Measurements from ENCODE around the gene CR2. TPM values are rescaled to one million over a fixed set of nuclear protein-coding genes. Genes with fewer than 3 reads are reported as not detected.
A peak's percentile ranks its signal among the peaks of the same experiment; 100 is the strongest.

Gene CR2
- total RNA-seq, 2 donors from 2014 or later = 0.05 to 0.35 TPM

DNA sequence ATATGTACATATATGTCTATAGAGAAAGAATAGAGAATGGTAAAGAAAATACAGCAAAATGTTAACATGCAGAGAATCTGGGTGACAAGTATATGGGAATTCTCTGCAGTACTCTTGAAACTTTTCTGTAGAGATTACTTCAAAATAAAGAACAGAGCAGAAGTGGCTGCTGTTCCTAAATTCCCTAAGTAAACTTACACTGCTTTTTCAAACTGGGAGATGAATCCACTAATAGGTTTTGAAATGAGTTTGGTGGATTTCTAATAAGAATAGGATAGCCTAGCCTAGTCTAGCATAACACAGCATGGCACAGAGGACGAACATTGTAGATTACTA, 450 bp upstream of the CR2 start:
- intact Hi-C loops (cut with DNase I) = no loop called here

GRCh38 chr1:207455183-207455754, 1.1 kb downstream of the CR2 start:
- Histone ChIP-seq H3K27ac (no peak overlapping the region), H3K27me3 (peaks cover 23% of the 10 kb centered on the region), H3K4me3 (peak overlapping the region; percentile 54), H3K36me3 (no peaks in the 10 kb centered on the region), H3K9ac (ENCODE audit: low read depth in 2 of 2, low read length in 2 of 2) (no peak overlapping the region), H3K4me1 (peaks cover 7% of the 10 kb centered on the region), H3K9me3 (no peaks in the 10 kb centered on the region)
- intact Hi-C loops (cut with DNase I) = no loop called here
- TF ChIP-seq, protein P1, sequence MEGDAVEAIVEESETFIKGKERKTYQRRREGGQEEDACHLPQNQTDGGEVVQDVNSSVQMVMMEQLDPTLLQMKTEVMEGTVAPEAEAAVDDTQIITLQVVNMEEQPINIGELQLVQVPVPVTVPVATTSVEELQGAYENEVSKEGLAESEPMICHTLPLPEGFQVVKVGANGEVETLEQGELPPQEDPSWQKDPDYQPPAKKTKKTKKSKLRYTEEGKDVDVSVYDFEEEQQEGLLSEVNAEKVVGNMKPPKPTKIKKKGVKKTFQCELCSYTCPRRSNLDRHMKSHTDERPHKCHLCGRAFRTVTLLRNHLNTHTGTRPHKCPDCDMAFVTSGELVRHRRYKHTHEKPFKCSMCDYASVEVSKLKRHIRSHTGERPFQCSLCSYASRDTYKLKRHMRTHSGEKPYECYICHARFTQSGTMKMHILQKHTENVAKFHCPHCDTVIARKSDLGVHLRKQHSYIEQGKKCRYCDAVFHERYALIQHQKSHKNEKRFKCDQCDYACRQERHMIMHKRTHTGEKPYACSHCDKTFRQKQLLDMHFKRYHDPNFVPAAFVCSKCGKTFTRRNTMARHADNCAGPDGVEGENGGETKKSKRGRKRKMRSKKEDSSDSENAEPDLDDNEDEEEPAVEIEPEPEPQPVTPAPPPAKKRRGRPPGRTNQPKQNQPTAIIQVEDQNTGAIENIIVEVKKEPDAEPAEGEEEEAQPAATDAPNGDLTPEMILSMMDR (IDR thresholded peaks at IDR 0.05) = no peak
- no peak for DNase-seq

More for the DNA sequence above, 450 bp upstream of the CR2 start:
- peaks cover 27% of the 10 kb centered on the region for H3K27me3 ChIP-seq
- no peak overlapping the region for H3K27ac ChIP-seq
- no peaks in the 10 kb centered on the region for H3K36me3 ChIP-seq
- H3K4me3 ChIP-seq = peak overlapping the region; percentile 54
- DNase-seq = no peak
- no peak overlapping the region for H3K9ac ChIP-seq (ENCODE audit: low read depth in 2 of 2, low read length in 2 of 2)
- TF ChIP-seq, protein P1 (IDR thresholded peaks at IDR 0.05) = no peak
- H3K4me1 ChIP-seq = peaks cover 7% of the 10 kb centered on the region
- no peaks in the 10 kb centered on the region for H3K9me3 ChIP-seq

DNA sequence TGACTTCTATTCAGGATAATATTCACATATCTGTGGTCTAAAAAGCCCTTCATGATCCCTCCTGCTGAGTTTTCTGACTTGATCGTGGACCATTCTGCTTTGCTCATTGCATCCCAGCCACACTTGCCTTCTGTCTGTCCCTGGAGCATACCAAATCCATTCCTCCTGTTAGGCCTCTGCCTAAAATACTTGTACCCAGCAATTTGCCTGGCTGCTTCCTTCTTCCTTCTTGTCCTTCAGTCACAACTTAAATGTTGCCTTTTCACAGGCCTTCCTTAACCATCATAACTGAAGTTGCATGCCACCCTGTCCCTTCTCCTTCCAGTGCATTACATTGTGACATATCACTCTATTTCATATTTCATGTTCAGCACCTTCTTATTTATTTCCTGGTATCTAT, 4.3 kb downstream of the CR2 start:
- intact Hi-C loops (cut with DNase I) = no loop called here
- no peak overlapping the region for H3K27ac ChIP-seq

GRCh38 chr1:207459008-207459407, 4.9 kb downstream of the CR2 start:
- TF ChIP-seq, protein P1 (IDR thresholded peaks at IDR 0.05) = no peak
- Histone ChIP-seq H3K9me3 (no peaks in the 10 kb centered on the region), H3K4me1 (peaks cover 6% of the 10 kb centered on the region), H3K27ac (no peak overlapping the region), H3K9ac (ENCODE audit: low read depth in 2 of 2, low read length in 2 of 2) (no peak overlapping the region), H3K4me3 (no peak overlapping the region), H3K36me3 (no peaks in the 10 kb centered on the region), H3K27me3 (peaks cover 17% of the 10 kb centered on the region)
- intact Hi-C loops (cut with DNase I) = no loop called here
- no peak for DNase-seq

More for the DNA sequence above, 4.3 kb downstream of the CR2 start:
- TF ChIP-seq, protein P1 (IDR thresholded peaks at IDR 0.05) = no peak
- Histone ChIP-seq H3K36me3 (no peaks in the 10 kb centered on the region), H3K4me1 (peaks cover 7% of the 10 kb centered on the region), H3K9ac (ENCODE audit: low read depth in 2 of 2, low read length in 2 of 2) (no peak overlapping the region), H3K4me3 (no peak overlapping the region), H3K9me3 (no peaks in the 10 kb centered on the region), H3K27me3 (peaks cover 19% of the 10 kb centered on the region)
- no peak for DNase-seq

DNA sequence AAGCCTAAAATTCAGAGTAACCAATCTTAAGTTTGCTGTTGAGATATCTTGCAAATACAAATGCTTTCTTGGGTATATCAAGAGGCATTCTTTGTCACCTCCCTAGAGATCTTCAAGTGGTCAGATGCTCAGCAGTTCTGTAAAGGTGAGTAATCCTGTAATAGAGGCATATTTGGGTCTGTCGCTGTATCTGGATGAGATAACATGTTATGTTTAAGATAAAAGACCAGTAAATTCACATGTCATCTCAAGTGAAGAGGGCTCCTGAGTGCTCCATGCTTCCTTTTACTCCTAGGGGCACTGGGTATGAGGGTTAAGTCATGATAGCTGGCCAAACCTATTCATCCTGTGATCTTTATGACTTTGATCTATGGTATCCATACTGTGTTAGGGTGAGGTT, 7.5 kb downstream of the CR2 start:
- intact Hi-C loops (cut with DNase I) = no loop called here
- Histone ChIP-seq H3K36me3 (no peaks in the 10 kb centered on the region), H3K4me3 (no peak overlapping the region), H3K9me3 (no peaks in the 10 kb centered on the region), H3K27me3 (no peaks in the 10 kb centered on the region), H3K4me1 (no peaks in the 10 kb centered on the region), H3K27ac (no peak overlapping the region), H3K9ac (ENCODE audit: low read depth in 2 of 2, low read length in 2 of 2) (no peak overlapping the region)
- DNase-seq = no peak
- TF ChIP-seq, protein P1 (IDR thresholded peaks at IDR 0.05) = no peak

Data from colonic mucosa (tissue), 4 donors.